Measurements from ENCODE around the gene KCNG3.

- TF ChIP-seq EZH2 (IDR thresholded peaks at IDR 0.05; ENCODE audit: low read depth) (no peak), CTCF (conservative IDR thresholded peaks at IDR 0.05) (no peak)
These were observed 18.9 kb downstream of the KCNG3 start for GRCh38 chr2:42474765-42475454.

All from PC-9 (cell line).